Tibial artery (tissue), 4 donors: ENCODE results near the gene LMOD3.

Experiments used
- DNase-seq, 2 donors: peaks; one replicate each; pipeline ENCODE4 v3.0.0-alpha.2; 2019
- H3K27ac ChIP-seq, 2 donors: fragments of 200-600 bp; sonication (generic) in 1 of 2; 1 replicate in 1 of 2; 2 replicates in 1 of 2; pipeline ENCODE4 v1.5.1; 2018 to 2019; ENCODE audit warnings: mild to moderate bottlenecking in 1 of 2
- H3K27me3 ChIP-seq, 2 donors: fragments of 200-600 bp; sonication (generic) in 1 of 2; one replicate each; pipeline versions ENCODE4 v1.5.1 to v1.6.0; 2016 to 2019
- H3K36me3 ChIP-seq, 3 donors: fragments of 200-600 bp; sonication (generic) in 2 of 3; one replicate each; pipeline ENCODE4 v1.5.1; 2016 to 2019; ENCODE audit warnings: mild to moderate bottlenecking in 2 of 3
- H3K4me1 ChIP-seq, 4 donors: fragments of 200-600 bp; sonication (generic) in 2 of 4; 1 replicate in 3 of 4; 2 replicates in 1 of 4; pipeline ENCODE4 v1.5.1; 2016 to 2019
- H3K4me3 ChIP-seq, 2 donors: fragments of 200-600 bp; sonication (generic) in 1 of 2; 1 replicate in 1 of 2; 2 replicates in 1 of 2; pipeline ENCODE4 v1.5.1; 2018 to 2019; ENCODE audit warnings: mild to moderate bottlenecking in 2 of 2
- H3K9me3 ChIP-seq, 3 donors: fragments of 200-600 bp; sonication (generic) in 1 of 3; one replicate each; pipeline ENCODE4 v1.5.1; 2016 to 2019
- intact Hi-C: fragments of 100-400 bp; cut with DNase I; formaldehyde crosslinking; loops from one replicate; pipeline ENCODE4 v1.15.0; 2023; ENCODE audit warnings: low total_unique reads
- TF ChIP-seq, protein P1 (sequence below), 2 experiments: fragments of 200-600 bp in 1 of 2; fragments of 450-650 bp in 1 of 2; IDR thresholded peaks; one replicate each; pipeline ENCODE4 v1.5.1; 2017 to 2019; ENCODE audit warnings: antibody characterized with exemption in 2 of 2, mild to moderate bottlenecking in 1 of 2, moderate library complexity in 1 of 2

LMOD3 gene

GRCh38 chr3:69084326-69085167, 37.8 kb downstream of the LMOD3 start, which contains the start of gene ARL6IP5:
Gene ARL6IP5 (plus strand): TSS chr3:69084937. CDS start chr3:69085048, 111 bp downstream.
- peaks cover 0 to 65% (median 50%) of the 10 kb centered on the region in 4 donors for H3K4me1 ChIP-seq
- peak; percentile 94 to 97 for DNase-seq
- H3K36me3 ChIP-seq: no peaks in the 10 kb centered on the region
- H3K27me3 ChIP-seq: no peaks in the 10 kb centered on the region
- intact Hi-C loops: loop anchor here (5.0 to 10.0 kb wide), 2 partner anchors 32 to 70 kb away; partner anchors contain the start of genes EOGT and TMF1
- H3K27ac ChIP-seq: peak within 1 kb of the TSS; percentile 93 to 96
- TF ChIP-seq, protein P1, sequence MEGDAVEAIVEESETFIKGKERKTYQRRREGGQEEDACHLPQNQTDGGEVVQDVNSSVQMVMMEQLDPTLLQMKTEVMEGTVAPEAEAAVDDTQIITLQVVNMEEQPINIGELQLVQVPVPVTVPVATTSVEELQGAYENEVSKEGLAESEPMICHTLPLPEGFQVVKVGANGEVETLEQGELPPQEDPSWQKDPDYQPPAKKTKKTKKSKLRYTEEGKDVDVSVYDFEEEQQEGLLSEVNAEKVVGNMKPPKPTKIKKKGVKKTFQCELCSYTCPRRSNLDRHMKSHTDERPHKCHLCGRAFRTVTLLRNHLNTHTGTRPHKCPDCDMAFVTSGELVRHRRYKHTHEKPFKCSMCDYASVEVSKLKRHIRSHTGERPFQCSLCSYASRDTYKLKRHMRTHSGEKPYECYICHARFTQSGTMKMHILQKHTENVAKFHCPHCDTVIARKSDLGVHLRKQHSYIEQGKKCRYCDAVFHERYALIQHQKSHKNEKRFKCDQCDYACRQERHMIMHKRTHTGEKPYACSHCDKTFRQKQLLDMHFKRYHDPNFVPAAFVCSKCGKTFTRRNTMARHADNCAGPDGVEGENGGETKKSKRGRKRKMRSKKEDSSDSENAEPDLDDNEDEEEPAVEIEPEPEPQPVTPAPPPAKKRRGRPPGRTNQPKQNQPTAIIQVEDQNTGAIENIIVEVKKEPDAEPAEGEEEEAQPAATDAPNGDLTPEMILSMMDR (IDR thresholded peaks at IDR 0.05): no peak
- H3K9me3 ChIP-seq: no peaks in the 10 kb centered on the region
- H3K4me3 ChIP-seq: peak within 1 kb of the TSS; percentile 95 to 97

DNA sequence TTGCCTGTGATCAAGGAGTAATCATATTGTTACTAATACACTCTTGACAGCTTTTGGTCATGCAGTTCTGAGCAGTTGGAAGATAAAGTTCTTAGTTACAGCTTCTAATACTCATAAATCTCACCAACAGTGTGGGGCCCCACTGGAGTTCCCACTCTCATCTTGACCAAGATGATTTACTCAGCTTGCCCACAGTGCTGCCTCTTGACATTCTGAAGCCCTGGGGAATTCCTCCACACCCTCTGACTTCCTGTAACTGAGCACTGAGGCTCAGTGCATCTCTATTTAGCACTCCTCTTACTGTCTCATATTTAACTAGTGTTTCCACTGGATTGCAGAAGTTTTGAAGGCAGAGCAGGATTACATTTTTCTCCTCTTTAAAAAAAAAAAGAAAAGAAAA, 39.6 kb downstream of the LMOD3 start:
- peak overlapping the region; percentile 93 to 96 for H3K27ac ChIP-seq
- H3K4me3 ChIP-seq: no peak overlapping the region
- peaks cover 0 to 65% (median 50%) of the 10 kb centered on the region in 4 donors for H3K4me1 ChIP-seq
- no peaks in the 10 kb centered on the region for H3K27me3 ChIP-seq
- no peaks in the 10 kb centered on the region for H3K9me3 ChIP-seq
- no peak for DNase-seq
- H3K36me3 ChIP-seq: no peaks in the 10 kb centered on the region
- intact Hi-C loops: loop anchor here (10.0 kb wide), 1 partner anchor 68 kb away; the partner anchor contains the start of gene EOGT
- TF ChIP-seq, protein P1 (IDR thresholded peaks at IDR 0.05): no peak

- intact Hi-C loops: loop anchor here (10.0 kb wide), 1 partner anchor 68 kb away; the partner anchor contains the start of gene EOGT
These were observed 40.0 kb downstream of the LMOD3 start for GRCh38 chr3:69082361-69082760.

GRCh38 chr3:69081583-69082262, 40.7 kb downstream of the LMOD3 start:
- H3K27me3 ChIP-seq: no peaks in the 10 kb centered on the region
- intact Hi-C loops: loop anchor here (10.0 kb wide), 1 partner anchor 67 kb away; the partner anchor contains the start of gene EOGT
- H3K36me3 ChIP-seq: no peaks in the 10 kb centered on the region
- peaks cover 0 to 58% (median 43%) of the 10 kb centered on the region in 4 donors for H3K4me1 ChIP-seq
- no peak overlapping the region for H3K4me3 ChIP-seq
- peak overlapping the region; percentile 93 to 96 for H3K27ac ChIP-seq
- H3K9me3 ChIP-seq: no peaks in the 10 kb centered on the region
- DNase-seq: no peak
- TF ChIP-seq, protein P1 (IDR thresholded peaks at IDR 0.05): no peak

More at GRCh38 chr3:69082361-69082760, 40.0 kb downstream of the LMOD3 start:
- Histone ChIP-seq H3K9me3 (no peaks in the 10 kb centered on the region), H3K4me1 (peaks cover 0 to 65% (median 48%) of the 10 kb centered on the region in 4 donors), H3K27me3 (no peaks in the 10 kb centered on the region), H3K36me3 (no peaks in the 10 kb centered on the region), H3K27ac (peak overlapping the region; percentile 93 to 96), H3K4me3 (no peak overlapping the region)
- no peak for DNase-seq
- TF ChIP-seq, protein P1 (IDR thresholded peaks at IDR 0.05): no peak

GRCh38 chr3:69080233-69080920, 42.0 kb downstream of the LMOD3 start, which contains the start of gene UBA3:
Gene UBA3 (minus strand): TSS chr3:69080365. CDS start chr3:69080353, 12 bp downstream.
- H3K9me3 ChIP-seq: no peaks in the 10 kb centered on the region
- H3K27ac ChIP-seq: peak within 1 kb of the TSS; percentile 85 to 88
- H3K27me3 ChIP-seq: no peaks in the 10 kb centered on the region
- H3K4me1 ChIP-seq: peaks cover 0 to 57% (median 42%) of the 10 kb centered on the region in 4 donors
- peak within 1 kb of the TSS; percentile 83 to 87 for H3K4me3 ChIP-seq
- peaks cover 0 to 12% (median 5%) of the 10 kb centered on the region in 3 donors for H3K36me3 ChIP-seq
- TF ChIP-seq, protein P1 (IDR thresholded peaks at IDR 0.05): no peak
- intact Hi-C loops: loop anchor here (10.0 kb wide), 1 partner anchor 66 kb away; the partner anchor contains the start of gene EOGT
- DNase-seq: peak; percentile 91 to 95
